Measurements from ENCODE around the gene LNX1.
"Not testable (repeated sequence)": the region's sequence is repeated elsewhere in the genome, so short reads cannot be mapped to it uniquely, and the experiment has no call there.

- TF ChIP-seq EZH2 (IDR thresholded peaks at IDR 0.05; ENCODE audit: insufficient read depth, poor library complexity, severe bottlenecking); EZH2phosphoT487 (IDR thresholded peaks at IDR 0.05; ENCODE audit: insufficient read depth, low read depth): not testable (repeated sequence)
These were observed 124.7 kb downstream of the LNX1 start for GRCh38 chr4:53466576-53466975.
